CD4-positive, alpha-beta T cell treated with Interleukin-15 for 4 hours (primary cell): ENCODE results near the gene QKI.

Experiments used
- DNase-seq: peaks from one replicate; pipeline ENCODE4 v3.0.0-alpha.2; 2020; ENCODE audit warnings: low spot score

QKI gene

GRCh38 chr6:163489584-163489983 lies 75.1 kb downstream of the QKI start:
- no peak for DNase-seq

- DNase-seq = no peak
These were observed 76.5 kb downstream of the QKI start for GRCh38 chr6:163490826-163491577.

GRCh38 chr6:163491737-163492300 lies 77.3 kb downstream of the QKI start:
- DNase-seq = no peak

- no peak for DNase-seq
These were observed 79.8 kb downstream of the QKI start for GRCh38 chr6:163494279-163494727.

- no peak for DNase-seq
These were observed 81.7 kb downstream of the QKI start for GRCh38 chr6:163496205-163496604.

GRCh38 chr6:163500105-163500504 lies 85.6 kb downstream of the QKI start:
- no peak for DNase-seq

- no peak for DNase-seq
These were observed 86.5 kb downstream of the QKI start for GRCh38 chr6:163501026-163501425.

- no peak for DNase-seq
These were observed 86.9 kb downstream of the QKI start for GRCh38 chr6:163501439-163501838.

- no peak for DNase-seq
These were observed 90.6 kb downstream of the QKI start for GRCh38 chr6:163504984-163505640.

GRCh38 chr6:163507965-163508364 lies 93.4 kb downstream of the QKI start:
- no peak for DNase-seq

- no peak for DNase-seq
These were observed 98.5 kb downstream of the QKI start for GRCh38 chr6:163513003-163513402.

GRCh38 chr6:163513570-163514166 lies 99.2 kb downstream of the QKI start:
- DNase-seq = no peak

GRCh38 chr6:163516908-163517307 lies 102.4 kb downstream of the QKI start:
- no peak for DNase-seq

GRCh38 chr6:163520956-163521355 lies 106.4 kb downstream of the QKI start:
- DNase-seq = no peak

GRCh38 chr6:163522033-163522432 lies 107.5 kb downstream of the QKI start:
- no peak for DNase-seq

GRCh38 chr6:163525926-163526325 lies 111.4 kb downstream of the QKI start:
- no peak for DNase-seq

GRCh38 chr6:163526346-163526745 lies 111.8 kb downstream of the QKI start:
- DNase-seq = no peak

- no peak for DNase-seq
These were observed 112.8 kb downstream of the QKI start for GRCh38 chr6:163527291-163527690.

GRCh38 chr6:163529605-163530004 lies 115.1 kb downstream of the QKI start:
- DNase-seq = no peak

- no peak for DNase-seq
These were observed 115.9 kb downstream of the QKI start for GRCh38 chr6:163530406-163530805.

GRCh38 chr6:163531122-163531521 lies 116.6 kb downstream of the QKI start:
- DNase-seq = no peak

- no peak for DNase-seq
These were observed 118.1 kb downstream of the QKI start for GRCh38 chr6:163532526-163533078.

- no peak for DNase-seq
These were observed 118.9 kb downstream of the QKI start for GRCh38 chr6:163533443-163533842.
